ENCODE results near the gene MTERF4. TPM values are rescaled to one million over a fixed set of nuclear protein-coding genes. Genes with fewer than 3 reads are reported as not detected.

MTERF4 gene
- total RNA-seq, 4 donors from 2014 or later, result 21.5 to 108 (median 41.3) TPM

- TF ChIP-seq POLR2A (IDR thresholded peaks at IDR 0.05), result no peak
- no peak for TF ChIP-seq CTCF (IDR thresholded peaks at IDR 0.05)
- DNase-seq, result no peak
- Histone ChIP-seq H3K27me3 (no peaks in the 10 kb centered on the region), H3K36me3 (no peaks in the 10 kb centered on the region), H3K27ac (no peak overlapping the region), H3K9me3 (no peaks in the 10 kb centered on the region), H3K4me1 (no peaks in the 10 kb centered on the region), H3K4me3 (no peak overlapping the region)
- intact Hi-C loops (cut with DNase I; ENCODE audit: low total_unique reads), result no loop called here
These were observed 28.7 kb downstream of the MTERF4 start for GRCh38 chr2:241073166-241074064.

- no peaks in the 10 kb centered on the region for H3K4me1 ChIP-seq
- TF ChIP-seq POLR2A (IDR thresholded peaks at IDR 0.05), result no peak
- TF ChIP-seq CTCF (IDR thresholded peaks at IDR 0.05), result no peak
- no peaks in the 10 kb centered on the region for H3K36me3 ChIP-seq
- intact Hi-C loops (cut with DNase I; ENCODE audit: low total_unique reads), result no loop called here
- no peak for DNase-seq
- H3K27ac ChIP-seq, result no peak overlapping the region
- H3K9me3 ChIP-seq, result no peaks in the 10 kb centered on the region
- H3K4me3 ChIP-seq, result no peak overlapping the region
- no peaks in the 10 kb centered on the region for H3K27me3 ChIP-seq
These were observed 29.4 kb downstream of the MTERF4 start for GRCh38 chr2:241072553-241073165.

- Histone ChIP-seq H3K36me3 (no peaks in the 10 kb centered on the region), H3K4me3 (no peak overlapping the region), H3K4me1 (no peaks in the 10 kb centered on the region), H3K27me3 (no peaks in the 10 kb centered on the region), H3K9me3 (no peaks in the 10 kb centered on the region), H3K27ac (no peak overlapping the region)
- intact Hi-C loops (cut with DNase I; ENCODE audit: low total_unique reads), result no loop called here
- TF ChIP-seq CTCF (IDR thresholded peaks at IDR 0.05) (no peak), POLR2A (IDR thresholded peaks at IDR 0.05) (no peak)
- DNase-seq, result peak in 1 of 2 donors; percentile 12
These were observed 29.9 kb downstream of the MTERF4 start for GRCh38 chr2:241072151-241072550.

- H3K27me3 ChIP-seq, result no peaks in the 10 kb centered on the region
- no peaks in the 10 kb centered on the region for H3K36me3 ChIP-seq
- H3K4me1 ChIP-seq, result no peaks in the 10 kb centered on the region
- intact Hi-C loops (cut with DNase I; ENCODE audit: low total_unique reads), result no loop called here
- DNase-seq, result no peak
- TF ChIP-seq POLR2A (IDR thresholded peaks at IDR 0.05) (no peak), CTCF (IDR thresholded peaks at IDR 0.05) (no peak)
- no peaks in the 10 kb centered on the region for H3K9me3 ChIP-seq
- no peak overlapping the region for H3K27ac ChIP-seq
- H3K4me3 ChIP-seq, result no peak overlapping the region
These were observed 30.4 kb downstream of the MTERF4 start for GRCh38 chr2:241071677-241072111.

Data from uterus (tissue), 4 donors.